GM10266 (cell line): ENCODE data around the gene TARM1.

Source experiments
- DNase-seq: peaks from one replicate; pipeline ENCODE4 v3.0.0; 2012; ENCODE audit errors: extremely low spot score
- CTCF ChIP-seq: IDR thresholded peaks from 2 replicates; pipeline ENCODE4 v1.5.1; 2012; ENCODE audit warnings: mild to moderate bottlenecking, low read depth; ENCODE audit not compliant: control insufficient read depth, insufficient read depth; ENCODE audit errors: missing control alignments

TARM1 gene

GRCh38 chr19:54081032-54081431 is at the start of gene TARM1:
TARM1 (minus strand) TSS chr19:54081365; CDS start chr19:54081340, 25 bp downstream.
- TF ChIP-seq CTCF = no peak
- no peak for DNase-seq

- DNase-seq = no peak
- no peak for TF ChIP-seq CTCF
Observed at GRCh38 chr19:54129617-54129996, 48.4 kb upstream of the TARM1 start.

GRCh38 chr19:54128796-54129616 is 47.8 kb upstream of the TARM1 start:
- DNase-seq = no peak
- TF ChIP-seq CTCF = no peak

- TF ChIP-seq CTCF = no peak
- DNase-seq = no peak
Observed at GRCh38 chr19:54128441-54128725, 47.2 kb upstream of the TARM1 start.

- no peak for DNase-seq
Observed at GRCh38 chr19:54127688-54128440, 46.7 kb upstream of the TARM1 start.

GRCh38 chr19:54125713-54126112 is 44.5 kb upstream of the TARM1 start:
- no peak for TF ChIP-seq CTCF
- no peak for DNase-seq

More at GRCh38 chr19:54127688-54128440, 46.7 kb upstream of the TARM1 start:
- TF ChIP-seq CTCF = no peak

- no peak for DNase-seq
Observed at GRCh38 chr19:54124393-54124792, 43.2 kb upstream of the TARM1 start.

More at GRCh38 chr19:54124393-54124792, 43.2 kb upstream of the TARM1 start:
- TF ChIP-seq CTCF = no peak
